GM12878 (cell line): ENCODE results near the gene ZSCAN22.

ENCODE experiments used
- BRCA1 ChIP-seq: IDR thresholded peaks from 2 replicates; pipeline ENCODE4 v1.6.1; 2011; ENCODE audit warnings: low read depth, low read length, improper control_type of control experiment
- CTCF ChIP-seq, 3 experiments: IDR thresholded peaks in 2 of 3; conservative IDR thresholded peaks in 1 of 3; 2 replicates each; pipeline ENCODE4 v1.5.1; 2011; ENCODE audit warnings: low read depth in 3 of 3, low read length in 3 of 3, mild to moderate bottlenecking in 3 of 3, control low read depth in 2 of 3, moderate library complexity in 2 of 3, inconsistent platforms in 1 of 3, mixed read lengths in 1 of 3; ENCODE audit not compliant: control insufficient read depth in 2 of 3, insufficient read depth in 1 of 3; ENCODE audit errors: extremely low read depth in 1 of 3
- EP300 ChIP-seq, 2 experiments: fragments of 150-350 bp in 1 of 2; IDR thresholded peaks; 2 replicates each; pipeline ENCODE4 v1.6.1; 2011 to 2012; ENCODE audit warnings: low read depth in 2 of 2, low read length in 2 of 2, borderline replicate concordance in 1 of 2, improper control_type of control experiment in 1 of 2, inconsistent platforms in 1 of 2; ENCODE audit not compliant: control insufficient read depth in 1 of 2
- EZH2 ChIP-seq: IDR thresholded peaks from 2 replicates; pipeline ENCODE4 v1.6.1; 2012; ENCODE audit warnings: low read depth, mild to moderate bottlenecking, control low read depth, inconsistent platforms, low read length, borderline replicate concordance; ENCODE audit not compliant: control insufficient read depth
- IKZF2 ChIP-seq, 2 experiments: fragments of 450-650 bp; IDR thresholded peaks; 2 replicates each; pipeline ENCODE4 v1.6.1; 2017; ENCODE audit warnings: mild to moderate bottlenecking in 2 of 2, moderate library complexity in 2 of 2
- PKNOX1 ChIP-seq: fragments of 450-650 bp; IDR thresholded peaks from 2 replicates; pipeline ENCODE4 v1.6.1; 2016; ENCODE audit warnings: mild to moderate bottlenecking
- POLR2AphosphoS5 ChIP-seq: IDR thresholded peaks from 2 replicates; pipeline ENCODE4 v1.6.1; 2011; ENCODE audit warnings: mild to moderate bottlenecking, low read length, inconsistent platforms
- RELA ChIP-seq: fragments of 450-650 bp; IDR thresholded peaks from 2 replicates; pipeline ENCODE4 v1.8.0; 2014; ENCODE audit warnings: borderline replicate concordance; ENCODE audit not compliant: partially characterized antibody
- SMC3 ChIP-seq: IDR thresholded peaks from 2 replicates; pipeline ENCODE4 v1.6.1; 2011; ENCODE audit warnings: low read length, improper control_type of control experiment, borderline replicate concordance
- TAF1 ChIP-seq: IDR thresholded peaks from 2 replicates; pipeline ENCODE4 v1.6.1; 2011; ENCODE audit warnings: mild to moderate bottlenecking, low read depth, low read length, borderline replicate concordance
- ZBTB11 ChIP-seq: fragments of 450-650 bp; formaldehyde crosslinking; IDR thresholded peaks from 2 replicates; pipeline ENCODE4 v1.5.0; 2022; ENCODE audit warnings: mild to moderate bottlenecking, missing genetic modification characterization
- ZBTB33 ChIP-seq: fragments of 450-650 bp; IDR thresholded peaks from 2 replicates; pipeline ENCODE4 v1.6.1; 2017; ENCODE audit warnings: mild to moderate bottlenecking

GRCh38 chr19:58300620-58301019 lies 26.2 kb upstream of the ZSCAN22 start:
- TF ChIP-seq CTCF (IDR thresholded peaks at IDR 0.05 in 2 of 3, conservative IDR thresholded peaks at IDR 0.05 in 1 of 3; ENCODE audit: control insufficient read depth in 2 of 3, extremely low read depth in 1 of 3, insufficient read depth in 1 of 3, low read depth in 3 of 3, low read length in 3 of 3) (no peak), RELA (no peak), ZBTB11 (CRISPR knock-in tag) (no peak), EP300 (IDR thresholded peaks at IDR 0.05; ENCODE audit: borderline replicate concordance in 1 of 2, control insufficient read depth in 1 of 2, low read depth in 2 of 2, low read length in 2 of 2) (no peak), SMC3 (no peak), TAF1 (no peak), PKNOX1 (no peak), BRCA1 (no peak), IKZF2 (IDR thresholded peaks at IDR 0.05) (no peak), ZBTB33 (no peak), EZH2 (no peak), POLR2AphosphoS5 (no peak)
